Hindlimb muscle (tissue), 1 donor: Measurements from ENCODE around the gene TMEM132C. TPM values are rescaled to one million over a fixed set of nuclear protein-coding genes. Genes with fewer than 3 reads are reported as not detected.

Experiments used
- DNase-seq: peaks from one replicate; pipeline ENCODE4 v3.0.0-alpha.2; 2013
- polyA plus RNA-seq: library from polyadenylated mRNA; unstranded; fragments of 120-200 nt; gene quantifications from one replicate; pipeline ENCODE4 v1.2.1, GENCODE V29; 2013; ENCODE audit not compliant: insufficient read length

The TMEM132C gene
- polyA plus RNA-seq, 1 donor, result 2.1 TPM

DNA sequence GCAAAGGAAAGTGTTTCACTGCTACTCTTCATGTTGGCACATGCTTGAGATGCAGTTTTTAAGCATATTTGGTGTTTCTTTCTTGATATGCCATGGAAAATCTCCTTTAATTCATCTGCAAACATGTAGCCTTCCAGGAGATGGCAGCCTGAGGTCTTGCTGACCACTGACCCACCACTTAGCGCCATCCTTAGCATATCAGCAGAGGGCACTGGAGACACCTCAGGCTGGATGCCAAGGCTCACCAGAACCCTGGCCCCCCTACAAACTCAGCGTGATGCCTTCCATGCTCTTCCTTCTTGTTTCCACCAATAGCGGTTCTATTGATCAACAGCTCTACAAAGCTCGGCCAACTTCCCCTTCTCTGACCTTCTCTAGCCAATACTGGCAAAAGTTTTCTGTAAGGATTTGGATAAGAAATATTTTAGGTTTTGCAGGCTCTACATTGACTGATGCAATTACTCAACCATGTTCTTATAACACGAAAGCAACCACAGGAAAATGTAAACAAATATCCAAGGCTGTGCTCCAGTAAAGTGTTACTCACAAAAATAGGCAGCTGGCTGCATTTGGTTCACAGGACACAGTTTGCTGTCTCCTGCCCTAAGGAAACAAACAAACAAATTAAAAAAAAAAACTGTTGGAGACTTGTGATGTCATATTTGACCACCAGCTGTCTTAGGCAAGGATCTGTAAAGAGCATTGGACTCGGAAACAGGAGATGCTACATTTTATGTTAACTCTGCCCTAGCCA, 347.0 kb downstream of the TMEM132C start:
- no peak for DNase-seq

DNA sequence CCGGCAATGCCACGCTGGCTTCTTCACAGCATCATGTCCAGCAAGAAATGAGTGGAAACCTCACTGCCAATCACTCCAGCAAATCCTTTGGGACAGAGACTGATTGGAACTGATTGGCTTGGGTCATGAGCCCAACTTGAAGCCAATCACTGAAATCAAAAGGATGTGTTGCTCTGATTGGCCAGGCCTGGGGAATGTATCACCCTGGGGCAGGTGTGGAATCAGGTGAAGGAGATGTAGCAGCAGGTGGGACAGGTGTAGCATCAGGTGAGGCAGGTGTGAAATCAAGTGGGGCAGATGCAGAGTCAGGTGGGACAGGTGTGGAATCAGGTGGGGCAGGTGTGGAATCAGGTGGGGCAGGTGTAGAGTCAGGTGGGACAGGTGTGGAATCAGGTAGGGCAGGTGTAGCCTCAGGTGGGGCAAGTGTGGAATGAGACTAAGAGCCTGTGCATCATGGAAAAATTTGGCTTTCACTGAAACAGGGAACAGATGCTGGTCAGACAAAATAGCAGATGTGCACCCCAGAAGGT, 350.4 kb downstream of the TMEM132C start:
- no peak for DNase-seq

DNA sequence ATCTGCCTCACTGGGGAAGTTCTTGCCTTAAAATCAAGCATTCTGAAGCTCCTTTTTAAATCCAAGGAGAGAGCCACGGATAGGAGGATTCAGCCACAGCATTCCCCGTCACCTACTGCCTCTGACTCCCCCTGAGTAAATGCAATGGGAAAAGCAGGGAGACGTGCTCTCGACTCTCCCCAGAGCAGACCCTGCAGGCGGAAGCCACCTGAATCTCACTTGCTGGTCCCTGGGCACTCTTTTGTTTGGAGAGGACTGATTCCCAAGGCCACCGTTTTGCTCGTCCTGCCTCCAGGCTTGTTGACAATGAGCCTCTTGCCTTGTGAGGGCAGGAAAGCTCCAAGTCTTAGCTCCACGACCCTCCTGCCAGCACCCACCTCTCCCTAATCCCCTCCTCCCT, 352.3 kb downstream of the TMEM132C start:
- no peak for DNase-seq

DNA sequence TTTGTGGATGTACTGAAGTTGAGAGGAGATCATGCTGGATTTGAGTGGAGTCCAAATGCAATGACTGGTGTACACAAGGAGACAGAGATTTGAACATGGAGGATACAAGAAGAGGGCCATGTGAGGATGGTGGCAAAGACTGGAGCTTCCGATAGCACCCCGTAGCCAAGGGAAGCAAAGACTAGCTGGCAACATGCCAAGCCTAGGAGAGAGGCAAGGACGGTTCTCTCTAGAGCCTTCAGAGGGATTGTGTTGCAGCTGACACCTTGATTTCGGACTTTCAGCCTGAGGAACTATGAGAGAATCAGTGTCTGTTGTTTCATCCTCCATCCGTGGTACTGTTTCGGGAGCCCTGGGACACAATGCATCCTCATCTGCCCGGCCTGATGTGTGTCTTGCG, 354.3 kb downstream of the TMEM132C start:
- no peak for DNase-seq

DNA sequence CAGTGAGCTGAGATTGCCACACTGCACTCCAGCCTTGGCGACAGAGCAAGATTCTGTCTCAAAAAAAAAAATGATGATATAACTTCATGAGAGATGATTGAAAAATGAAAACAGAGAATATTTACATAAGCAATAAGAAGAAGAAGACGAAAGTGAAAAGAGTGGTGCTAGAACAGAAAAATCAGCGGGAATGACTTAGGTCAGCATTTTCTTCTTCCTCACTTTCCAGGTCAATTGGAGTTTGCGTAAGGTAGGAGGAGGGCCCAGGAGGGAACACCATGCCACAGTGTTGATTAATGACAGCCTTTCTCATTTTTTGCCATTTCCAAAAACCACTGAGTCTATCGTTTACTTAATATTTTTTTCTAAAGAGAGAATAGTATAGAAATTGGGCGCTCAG, 356.8 kb downstream of the TMEM132C start:
- no peak for DNase-seq

DNA sequence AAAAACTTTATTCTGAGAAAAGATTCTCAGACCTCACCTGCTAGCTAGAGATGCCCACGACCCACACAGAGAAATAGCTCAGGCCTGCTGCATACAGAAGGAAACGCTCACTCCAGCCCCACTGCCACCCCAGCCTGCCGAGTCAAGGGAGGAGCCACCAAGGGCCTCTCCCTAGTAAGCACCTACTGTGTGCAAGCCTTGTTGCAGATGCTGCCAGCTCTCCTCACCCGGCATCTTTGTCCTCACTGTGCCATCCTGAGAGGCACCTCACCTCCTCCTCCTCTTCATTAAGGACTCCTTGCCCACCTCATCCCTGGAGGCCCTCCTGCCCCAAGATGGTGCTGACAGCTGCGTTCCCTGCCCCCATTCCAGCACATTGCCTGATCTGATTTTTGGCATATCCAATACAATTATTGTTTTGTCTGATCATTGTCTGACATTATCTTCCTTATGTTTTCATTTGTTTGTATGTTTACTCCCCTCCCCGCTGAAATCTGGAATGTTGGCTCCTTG, 359.9 kb downstream of the TMEM132C start:
- DNase-seq, result no peak

DNA sequence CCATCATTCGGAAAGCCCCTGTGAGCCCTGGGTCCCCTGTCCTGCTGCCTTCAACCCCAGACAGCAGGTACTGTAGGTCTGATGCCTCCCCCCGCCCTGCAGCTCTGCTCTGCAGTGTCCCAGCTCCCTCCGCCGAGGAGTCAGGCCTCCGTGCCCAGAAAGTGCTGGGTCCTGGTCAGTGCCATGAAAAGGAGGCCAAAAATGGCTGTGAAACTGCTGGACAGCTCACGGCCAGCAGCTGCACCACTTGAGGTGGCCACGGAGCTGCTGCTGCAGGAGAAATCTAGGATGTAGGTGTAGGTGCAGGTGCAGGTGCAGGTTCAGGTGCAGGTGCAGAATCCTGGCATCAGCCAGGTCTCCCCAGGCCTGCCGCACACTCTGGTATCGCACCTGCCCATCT, 360.7 kb downstream of the TMEM132C start:
- DNase-seq, result no peak

DNA sequence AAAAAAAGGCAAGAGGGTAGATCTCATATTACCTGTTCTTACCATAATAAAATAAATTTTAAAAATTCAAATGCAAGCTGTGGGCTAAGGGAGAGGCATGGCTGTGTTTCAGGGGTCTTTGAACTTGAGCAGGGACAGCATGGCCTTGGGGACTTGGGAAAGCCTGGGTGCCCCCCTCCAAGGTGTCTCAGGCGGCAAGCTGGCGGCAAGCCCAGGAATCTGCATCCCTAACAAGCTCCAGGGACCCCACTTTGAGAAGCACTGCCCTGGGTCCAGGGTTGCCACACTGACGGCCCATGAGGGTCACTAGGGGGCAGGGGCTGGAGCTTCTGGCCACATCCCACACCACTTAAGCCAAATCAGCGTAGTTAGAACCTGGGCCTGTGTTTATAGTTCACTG, 363.0 kb downstream of the TMEM132C start:
- no peak for DNase-seq

DNA sequence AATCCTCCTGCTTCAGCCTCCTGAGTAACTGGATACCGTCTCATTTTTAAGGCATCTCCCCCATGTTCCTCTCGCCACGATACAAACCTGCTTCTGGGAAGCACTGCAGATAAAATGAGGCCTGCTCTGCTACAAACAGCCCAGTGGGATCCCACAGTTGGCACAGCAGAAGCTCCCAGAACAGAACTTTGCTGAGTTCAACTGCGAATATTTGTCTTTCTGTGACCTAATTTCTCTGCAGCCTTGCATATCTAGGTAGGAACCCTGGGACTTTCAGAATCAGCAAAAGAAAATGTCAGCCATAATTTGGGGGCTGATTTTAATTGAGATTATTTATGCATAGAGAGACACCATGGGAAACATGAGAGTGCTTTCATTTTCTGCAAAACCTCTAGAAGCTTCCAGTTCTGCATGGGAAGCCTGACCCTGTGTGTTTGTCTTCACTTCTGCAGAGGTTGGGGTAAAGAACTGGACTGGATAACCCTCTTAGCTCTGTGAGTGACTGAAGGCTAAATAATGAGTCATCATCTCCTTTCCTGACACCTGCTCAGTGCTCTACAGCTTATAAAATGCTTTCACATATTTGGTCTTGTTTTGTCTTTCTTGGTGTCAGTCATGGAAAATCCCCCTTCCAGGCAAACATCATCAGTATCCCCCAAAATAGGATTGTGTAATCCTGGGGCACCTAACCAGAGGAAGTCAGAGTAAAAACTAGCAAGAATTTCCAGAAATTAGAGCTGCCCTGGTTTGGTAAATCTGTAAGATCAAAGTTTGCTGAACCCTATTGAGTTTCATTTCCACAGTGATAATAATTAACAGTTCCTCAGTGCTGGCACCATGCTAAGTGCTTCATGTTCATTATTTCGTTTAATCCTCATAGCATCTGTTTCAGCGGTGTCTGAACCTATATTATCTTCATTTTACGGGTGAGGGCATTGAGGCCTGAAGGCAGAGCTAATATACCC, 371.0 kb downstream of the TMEM132C start:
- DNase-seq, result no peak

DNA sequence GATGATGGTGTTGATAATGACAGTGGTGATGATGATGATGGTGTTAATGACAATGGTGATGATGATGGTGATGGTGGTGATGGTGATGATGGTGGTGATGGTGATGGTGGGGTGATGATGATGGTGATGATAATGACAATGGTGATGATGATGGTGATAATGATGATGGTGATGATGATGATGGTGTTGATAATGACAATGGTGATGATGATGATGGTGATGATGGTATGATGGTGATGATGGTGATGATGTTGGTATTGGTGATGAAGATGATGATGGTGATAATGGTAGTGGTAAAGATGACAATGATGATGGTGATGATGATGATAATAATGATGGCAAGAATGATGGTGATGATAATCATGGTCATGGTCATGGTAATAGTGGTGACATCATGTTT, 372.1 kb downstream of the TMEM132C start:
- DNase-seq, result no peak

DNA sequence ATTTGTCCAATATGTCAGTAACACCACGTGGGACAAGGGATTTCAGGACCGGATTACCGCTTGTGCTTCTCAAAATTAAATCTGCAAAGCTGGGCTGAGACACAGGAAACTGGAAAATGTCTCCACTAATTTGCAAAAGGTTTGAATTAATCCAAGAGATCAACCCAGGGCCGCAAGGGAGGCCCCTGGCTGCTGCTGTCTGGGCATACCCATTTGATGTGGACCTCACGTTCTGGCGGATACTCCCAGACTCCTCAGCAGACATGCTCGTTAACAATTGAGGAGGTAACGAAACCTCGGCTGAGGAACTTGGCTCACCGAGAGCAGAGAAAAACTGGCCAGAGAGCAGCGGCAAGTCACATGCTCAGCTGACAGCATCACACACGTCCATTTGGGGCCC, 376.2 kb downstream of the TMEM132C start:
- peak; percentile 38 for DNase-seq

DNA sequence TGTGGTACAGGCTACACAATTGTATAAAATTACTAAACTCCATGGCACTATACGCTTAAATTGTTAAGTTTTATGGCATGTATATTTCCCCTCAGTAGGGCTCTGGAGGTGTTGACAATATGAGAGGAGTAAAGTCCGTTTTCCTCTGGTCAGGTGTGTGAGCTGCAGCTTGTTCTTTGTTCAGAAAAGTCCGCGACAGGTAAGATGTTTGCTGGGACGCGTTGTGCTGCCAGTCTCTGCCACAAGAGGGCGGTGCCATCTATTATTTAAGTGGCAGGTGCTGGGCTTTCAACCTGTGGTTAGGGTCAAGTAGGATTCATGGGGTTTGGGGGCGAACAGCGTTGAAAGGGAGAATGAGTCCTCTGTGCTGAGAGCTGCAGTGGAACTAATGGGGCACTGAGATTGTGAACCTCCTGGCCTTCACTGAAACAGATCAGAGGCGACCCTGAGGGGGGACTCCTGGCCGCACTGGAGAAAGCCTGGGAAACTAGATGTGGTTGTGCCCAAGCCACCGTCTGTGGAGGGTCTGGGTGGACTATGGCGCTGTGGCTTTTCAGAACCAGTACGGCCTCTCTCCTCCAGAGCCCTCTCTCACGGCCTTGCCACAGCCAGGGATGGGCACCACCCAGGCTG, 377.8 kb downstream of the TMEM132C start:
- no peak for DNase-seq

DNA sequence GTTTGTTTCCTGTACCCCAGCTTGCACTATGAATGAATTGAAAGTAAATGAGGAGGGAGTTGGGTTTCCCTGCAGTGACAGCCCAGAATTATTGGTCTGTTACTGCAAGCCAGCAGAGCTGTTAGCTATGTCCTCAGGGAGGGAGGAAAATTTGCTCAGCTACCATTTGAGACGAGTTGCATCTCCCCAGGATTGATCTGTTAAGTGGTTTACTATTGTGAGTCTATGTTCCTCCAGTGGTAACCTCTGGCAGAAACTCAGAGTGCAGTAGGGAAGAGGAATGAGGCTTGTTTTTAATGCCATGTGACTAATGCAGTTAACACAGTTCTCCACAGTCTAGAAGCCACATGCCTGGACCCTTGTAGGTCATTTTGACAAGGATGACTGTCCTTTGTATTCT, 382.9 kb downstream of the TMEM132C start:
- no peak for DNase-seq

DNA sequence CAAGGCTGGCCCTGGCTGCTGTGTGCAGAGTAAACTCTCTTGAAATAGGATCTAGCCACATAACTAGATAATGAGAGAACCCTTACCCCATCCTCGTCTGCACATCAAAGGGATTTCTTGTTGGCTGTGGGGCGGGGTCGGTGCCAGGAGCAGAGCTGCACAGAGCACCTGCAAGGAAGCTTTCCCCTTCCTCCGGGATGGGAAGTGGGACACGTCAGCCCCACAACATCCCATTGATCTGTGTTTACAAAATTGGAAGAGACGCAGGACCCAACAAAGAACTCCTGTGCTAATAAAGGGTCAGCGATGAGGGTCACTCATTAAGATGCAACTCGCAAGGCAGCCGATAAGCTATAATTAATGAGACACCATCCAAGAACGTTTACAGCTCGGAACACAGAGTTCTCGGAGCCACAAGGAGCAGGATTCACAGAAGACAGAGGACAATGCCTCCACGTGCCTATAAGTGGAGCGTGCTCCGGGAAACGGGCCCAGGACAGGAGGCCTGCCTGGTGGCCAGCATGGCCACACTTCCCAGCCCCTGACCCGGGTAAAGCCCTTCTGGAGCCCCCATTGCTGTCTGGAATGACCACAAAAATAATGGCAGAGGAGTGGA, 385.3 kb downstream of the TMEM132C start:
- no peak for DNase-seq

DNA sequence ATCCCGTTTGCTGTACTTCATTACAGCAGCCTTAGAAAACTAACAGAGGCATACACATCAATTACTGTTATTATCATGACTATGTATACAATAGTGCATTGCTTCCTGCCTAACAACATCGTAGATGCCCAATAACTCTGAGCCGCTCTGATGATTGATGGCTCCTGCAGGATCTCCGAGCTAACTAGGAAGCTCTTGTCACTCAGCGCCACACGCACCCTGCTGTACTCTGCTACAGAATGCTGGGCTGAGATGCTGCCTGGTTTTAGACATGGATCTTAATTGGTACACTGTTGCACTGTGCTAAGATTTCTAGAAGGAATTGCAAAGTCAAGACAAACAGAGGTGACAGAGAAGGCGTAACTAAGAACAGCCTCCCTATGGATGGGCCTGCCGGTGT, 387.5 kb downstream of the TMEM132C start:
- DNase-seq, result no peak

DNA sequence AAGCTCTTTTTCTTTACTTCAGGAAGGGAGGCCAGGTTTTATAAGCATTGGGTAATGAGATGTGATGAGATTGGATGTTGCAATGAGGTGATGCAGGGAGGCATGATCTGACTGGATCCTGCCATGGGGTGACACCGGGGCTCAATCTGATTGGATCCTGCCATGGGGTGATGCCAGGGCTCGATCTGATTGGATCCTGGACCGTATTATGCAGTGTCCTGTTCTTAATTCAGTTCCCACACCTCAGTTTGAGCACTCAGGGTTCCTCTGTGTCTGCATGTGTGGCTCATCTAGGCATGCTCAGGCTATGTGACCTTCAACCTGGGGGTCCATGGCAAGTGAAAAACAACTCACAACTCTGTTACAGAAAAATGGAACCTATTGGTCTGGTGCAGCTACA, 390.4 kb downstream of the TMEM132C start:
- DNase-seq, result no peak

DNA sequence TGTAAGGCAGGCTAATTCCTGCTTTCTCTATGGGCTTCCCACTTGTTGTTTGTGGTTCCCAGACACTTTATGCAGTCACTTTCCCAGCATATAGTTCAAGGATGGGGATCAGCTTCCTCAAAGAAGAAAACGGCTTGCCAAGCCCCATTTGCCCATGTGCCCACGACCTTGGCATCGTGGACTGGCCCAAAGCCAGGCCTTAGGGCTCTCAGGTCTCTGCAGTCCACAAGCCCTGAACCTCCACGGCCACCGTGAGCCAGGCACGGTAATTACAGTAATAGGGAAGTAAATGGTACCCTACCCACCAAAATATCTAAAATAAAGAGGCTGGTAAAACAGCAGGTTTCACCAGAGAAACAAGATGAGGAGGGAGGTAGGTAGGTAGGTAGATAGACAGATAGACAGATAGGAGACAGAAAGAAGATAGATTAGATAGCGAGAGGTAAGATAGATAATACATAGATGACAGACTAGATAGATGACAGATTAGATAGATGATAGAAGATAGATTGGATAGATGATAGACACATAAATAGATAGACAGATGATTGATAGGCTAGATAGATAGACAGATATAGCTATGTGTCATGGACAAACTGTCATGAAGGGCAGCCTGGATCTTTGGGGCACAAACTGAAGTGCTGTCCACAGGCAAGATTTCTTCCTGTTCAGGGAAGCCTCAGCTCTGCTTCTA, 393.7 kb downstream of the TMEM132C start:
- DNase-seq, result no peak

DNA sequence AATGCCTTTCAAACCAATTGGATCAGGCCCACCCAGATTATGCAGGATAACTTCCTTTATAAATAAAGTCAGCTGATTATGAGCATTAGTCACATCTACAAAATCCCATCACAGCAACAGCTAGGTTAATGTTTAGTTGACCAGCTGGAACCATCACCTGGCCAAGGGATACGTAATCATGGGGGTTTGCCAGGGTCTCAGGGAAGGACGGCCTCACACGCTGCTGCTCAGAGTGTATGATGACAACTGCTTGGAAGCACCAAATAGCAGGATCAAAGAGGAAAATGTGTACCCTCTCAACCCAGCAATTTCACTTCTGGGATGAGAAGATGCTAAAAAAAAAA, 394.2 kb downstream of the TMEM132C start:
- peak; percentile 48 for DNase-seq

DNA sequence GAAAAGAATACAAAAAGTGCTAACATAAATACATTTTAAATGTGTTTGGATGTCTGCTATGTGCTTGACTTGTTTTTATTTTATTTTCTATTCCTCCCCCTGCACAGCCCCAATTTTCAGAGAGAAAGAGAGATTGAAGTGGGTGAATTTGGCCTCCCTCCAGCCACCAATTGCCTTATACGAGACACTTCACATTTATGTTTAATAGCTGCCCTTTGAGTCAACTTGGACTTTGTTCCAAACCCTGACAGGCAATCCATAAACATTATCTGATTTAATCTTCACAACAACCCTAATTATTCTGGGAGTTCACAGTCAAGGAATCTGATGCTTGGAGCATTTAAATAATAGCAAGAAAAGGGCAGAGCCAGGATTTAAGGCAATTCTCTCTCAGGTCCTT, 395.1 kb downstream of the TMEM132C start:
- no peak for DNase-seq

DNA sequence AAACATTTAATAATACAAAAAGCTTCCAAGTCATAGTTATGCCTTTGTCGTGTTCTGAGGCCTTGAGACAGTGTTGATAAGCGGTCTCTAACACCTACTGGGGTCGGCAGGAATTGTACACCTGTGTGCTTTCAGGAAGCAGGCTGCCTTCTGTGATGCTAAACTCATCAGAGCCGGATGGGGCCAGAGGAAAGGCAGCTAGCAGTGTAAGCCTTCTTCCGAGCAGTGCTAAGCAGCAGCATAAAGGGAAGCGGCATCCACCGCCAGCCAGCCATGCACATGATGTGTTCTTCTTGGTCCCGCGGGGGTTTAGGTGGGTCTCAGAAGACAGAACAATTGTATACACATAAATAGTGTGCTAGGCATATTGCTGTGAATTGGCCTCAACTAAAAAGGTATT, 397.5 kb downstream of the TMEM132C start:
- DNase-seq, result no peak

DNA sequence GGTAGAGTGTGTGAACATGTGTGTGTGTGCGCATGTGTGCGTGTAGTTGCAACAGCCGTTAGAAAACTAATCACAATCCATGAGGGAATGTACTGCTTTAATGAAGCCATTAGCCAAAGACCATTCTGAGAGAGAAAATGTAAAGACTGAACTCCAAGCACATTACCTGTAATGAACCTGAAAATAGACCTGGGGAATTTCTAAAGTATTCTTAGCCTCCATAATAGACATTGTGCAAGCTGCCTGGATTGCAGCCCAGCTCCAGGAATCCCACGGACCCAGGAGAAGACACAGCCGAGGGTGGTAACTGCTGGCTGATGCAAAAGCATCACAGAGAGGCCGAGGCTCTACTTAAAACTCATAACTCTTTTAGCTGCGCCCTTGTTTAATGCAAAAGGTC, 400.2 kb downstream of the TMEM132C start:
- no peak for DNase-seq

DNA sequence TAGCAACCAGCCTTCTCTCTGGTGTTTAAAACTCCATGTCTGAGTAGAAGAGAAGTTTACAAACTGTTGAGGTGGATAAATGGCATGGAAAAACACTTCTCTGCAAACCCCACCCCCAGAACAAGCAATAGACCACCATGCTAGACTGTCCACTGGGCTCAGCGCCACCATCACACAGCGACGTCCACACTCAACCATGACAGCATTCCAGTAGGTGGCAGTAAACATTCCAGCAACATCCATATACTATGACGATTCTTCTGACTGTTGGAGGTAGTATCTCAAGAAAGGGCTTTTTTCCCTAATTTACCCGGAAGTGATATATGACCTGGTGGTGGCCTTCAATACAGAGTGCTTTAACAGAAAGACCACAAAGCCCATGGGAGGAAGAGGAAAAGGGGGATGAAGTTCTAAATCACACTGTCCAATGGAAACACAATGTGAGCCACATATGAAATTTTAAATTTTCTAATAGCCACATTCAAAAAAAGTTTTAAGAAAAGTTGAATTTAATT, 404.6 kb downstream of the TMEM132C start:
- no peak for DNase-seq
